Common myeloid progenitor, CD34-positive (primary cell): ENCODE results near the gene LARP1.
"Not testable (repeated sequence)": the region's sequence is repeated elsewhere in the genome, so short reads cannot be mapped to it uniquely, and the experiment has no call there.

Experiments used
- CTCF ChIA-PET: fragments of 350-600 bp; sonication (Branson Sonifier 250); formaldehyde crosslinking; loops from one replicate; lab custom pipeline; 2021; ENCODE audit warnings: antibody characterized with exemption; lab: Charles Lee
- POLR2A ChIA-PET: fragments of 350-600 bp; sonication (Branson Sonifier 250); formaldehyde crosslinking; loops from one replicate; lab custom pipeline; 2021; ENCODE audit warnings: antibody characterized with exemption; lab: Charles Lee
- DNase-seq, 3 donors: peaks; one replicate each; pipeline versions ENCODE4 v3.0.0 to v3.0.0-alpha.2; 2013
- H3K27ac ChIP-seq, 2 experiments: 1 replicate in 1 of 2; 2 replicates in 1 of 2; pipeline ENCODE4 v1.7.0; 2013; ENCODE audit warnings: inconsistent platforms in 2 of 2, low read length in 2 of 2, mild to moderate bottlenecking in 2 of 2, low read depth in 1 of 2, moderate library complexity in 1 of 2; ENCODE audit not compliant: severe bottlenecking in 2 of 2, insufficient read depth in 1 of 2, poor library complexity in 1 of 2
- H3K27me3 ChIP-seq, 5 experiments: replicated peaks in 2 of 5; 1 replicate in 3 of 5; 2 replicates in 2 of 5; pipeline versions ENCODE4 v1.6.1 to v1.7.0; 2013; ENCODE audit warnings: low read length in 4 of 5, mild to moderate bottlenecking in 2 of 5, moderate library complexity in 2 of 5, inconsistent platforms in 1 of 5; ENCODE audit not compliant: insufficient read depth in 5 of 5, control insufficient read depth in 4 of 5
- H3K36me3 ChIP-seq, 4 experiments: 1 replicate in 2 of 4; 2 replicates in 2 of 4; pipeline versions ENCODE4 v1.6.1 to v1.7.0; 2013; ENCODE audit warnings: low read length in 3 of 4, control low read depth in 1 of 4, mild to moderate bottlenecking in 1 of 4; ENCODE audit not compliant: control insufficient read depth in 4 of 4, insufficient read depth in 4 of 4
- H3K4me1 ChIP-seq, 4 experiments: 1 replicate in 3 of 4; 2 replicates in 1 of 4; pipeline versions ENCODE4 v1.6.1 to v1.7.1; 2013; ENCODE audit warnings: low read length in 3 of 4, mild to moderate bottlenecking in 3 of 4, control low read depth in 1 of 4, inconsistent platforms in 1 of 4, moderate library complexity in 1 of 4; ENCODE audit not compliant: control insufficient read depth in 4 of 4, insufficient read depth in 4 of 4; ENCODE audit errors: control extremely low read depth in 1 of 4
- H3K4me3 ChIP-seq, 7 experiments: 1 replicate in 4 of 7; 2 replicates in 3 of 7; pipeline versions ENCODE4 v1.5.1 to v1.7.0; 2013; ENCODE audit warnings: mild to moderate bottlenecking in 7 of 7, low read length in 6 of 7, moderate library complexity in 6 of 7, inconsistent platforms in 2 of 7, low read depth in 2 of 7, control low read depth in 1 of 7; ENCODE audit not compliant: insufficient read depth in 4 of 7, control insufficient read depth in 1 of 7; ENCODE audit errors: extremely low read depth in 1 of 7
- H3K9me3 ChIP-seq, 5 experiments: 1 replicate in 4 of 5; 2 replicates in 1 of 5; pipeline versions ENCODE4 v1.6.1 to v1.7.1; 2013; ENCODE audit warnings: low read length in 4 of 5, mild to moderate bottlenecking in 2 of 5, inconsistent platforms in 1 of 5, low read depth in 1 of 5, moderate library complexity in 1 of 5; ENCODE audit not compliant: control insufficient read depth in 4 of 5, insufficient read depth in 2 of 5; ENCODE audit errors: control extremely low read depth in 1 of 5
- WGBS: methylation state at CpG from one replicate; pipeline ENCODE4 v1.1.5; 2013; ENCODE audit not compliant: insufficient coverage; 5-methylcytosine and 5-hydroxymethylcytosine counted together

The LARP1 gene

DNA sequence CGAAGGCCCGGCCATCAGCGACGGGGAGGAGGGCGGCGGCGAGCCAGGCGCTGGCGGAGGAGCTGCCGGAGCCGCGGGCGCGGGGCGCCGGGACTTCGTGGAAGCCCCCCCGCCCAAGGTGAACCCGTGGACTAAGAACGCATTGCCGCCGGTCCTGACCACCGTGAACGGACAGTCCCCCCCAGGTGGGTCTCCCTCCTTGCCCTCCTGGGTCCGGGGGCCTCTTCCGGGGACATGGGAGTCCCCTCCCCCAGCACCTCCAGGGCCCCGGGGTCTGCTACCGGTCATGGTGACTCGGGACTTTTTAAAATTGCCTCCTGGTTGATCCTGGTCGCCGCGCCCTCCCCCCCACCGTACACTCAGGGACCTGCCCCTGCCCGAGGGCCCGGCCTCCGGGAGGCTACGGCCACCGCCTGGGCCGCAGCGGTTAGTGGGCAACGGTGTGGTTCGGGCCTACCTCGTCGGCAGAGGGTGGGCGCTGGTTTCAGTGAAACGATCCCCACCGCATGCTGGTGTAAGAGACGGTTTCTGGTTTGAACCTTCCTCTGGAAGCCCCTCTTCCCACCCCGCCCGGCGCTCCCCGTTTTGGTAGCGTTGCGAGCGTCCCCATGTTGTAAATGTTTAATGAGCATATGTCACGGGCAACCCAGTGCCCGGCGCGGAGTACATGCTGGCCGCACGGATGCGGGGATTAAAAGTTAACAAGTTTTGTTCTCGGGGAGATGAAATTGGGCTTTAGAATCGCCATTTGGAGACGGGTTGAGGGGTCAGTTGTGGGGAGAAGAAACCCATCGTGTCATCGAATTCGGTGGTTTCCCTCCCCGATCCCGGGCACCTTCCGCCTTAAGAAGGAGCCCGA lies 1.1 kb downstream of the LARP1 start:
- ChIA-PET POLR2A (interaction anchor here (0.6 kb wide), 1 partner anchor 27 kb away, joined by 3 read pairs; no protein-coding TSS in a partner anchor), CTCF (no interaction called here)
- peak overlapping the region; percentile 84 to 94 for H3K27ac ChIP-seq
- peak; percentile 30 to 63 (median 54) for DNase-seq
- H3K4me3 ChIP-seq, result peak overlapping the region; percentile 67 to 98 (median 91)
- H3K36me3 ChIP-seq, result peaks cover 0 to under 1% (median 0%) of the 10 kb centered on the region in 4 experiments
- no peaks in the 10 kb centered on the region for H3K27me3 ChIP-seq
- WGBS, result 0% methylated on average over 61 of the region's 72 CpGs
- H3K4me1 ChIP-seq, result peaks cover 12 to 51% (median 44%) of the 10 kb centered on the region in 4 experiments
- H3K9me3 ChIP-seq, result no peaks in the 10 kb centered on the region

DNA sequence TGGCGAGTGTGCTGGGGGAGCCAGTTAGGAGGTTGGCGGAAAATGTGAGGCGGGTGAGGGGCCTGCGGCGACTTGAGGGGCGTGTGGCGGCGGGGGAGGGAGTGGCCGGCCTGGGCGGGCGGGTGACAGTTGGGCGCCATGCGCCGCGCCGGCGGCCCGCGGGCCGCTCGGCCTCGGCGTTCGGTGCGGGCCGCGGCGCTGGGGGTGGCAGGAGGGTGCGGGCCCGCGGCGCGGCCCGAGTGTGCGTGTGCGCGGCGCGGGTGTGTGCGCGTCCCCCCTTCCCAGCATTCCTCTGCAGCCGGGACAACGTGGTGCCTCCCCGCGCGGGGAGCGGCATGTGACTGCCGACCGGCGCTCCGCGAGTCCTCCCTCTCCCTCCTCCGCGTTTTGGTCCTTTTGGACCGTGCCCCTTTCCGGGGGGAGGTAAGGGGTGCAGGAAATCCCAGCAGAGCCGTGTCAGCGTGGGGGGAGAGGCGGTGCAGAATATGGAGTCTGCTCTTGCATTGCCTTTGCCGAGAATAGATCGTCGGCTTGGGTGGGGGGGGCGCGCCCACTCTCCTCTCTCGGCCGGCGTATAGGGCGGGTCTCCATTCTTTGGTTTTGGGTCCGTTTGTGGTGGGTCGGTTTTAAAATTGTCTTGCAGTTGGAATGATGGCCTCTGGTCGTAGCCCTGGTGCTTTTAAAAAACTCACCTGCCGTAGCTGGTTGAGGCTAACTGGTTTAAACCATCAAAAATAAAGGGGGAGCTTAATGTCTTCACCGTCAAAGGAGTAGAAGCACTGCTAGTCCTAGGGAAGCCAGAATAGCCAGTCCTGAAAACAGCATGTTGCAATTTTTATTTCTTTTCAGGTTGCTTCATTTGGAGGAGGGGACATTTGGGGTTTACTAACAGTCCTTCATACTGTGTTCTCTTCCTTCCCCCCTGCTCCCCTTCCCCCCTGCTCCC lies 2.0 kb downstream of the LARP1 start:
- no peaks in the 10 kb centered on the region for H3K9me3 ChIP-seq
- DNase-seq, result peak; percentile 31 to 69 (median 68)
- H3K36me3 ChIP-seq, result peaks cover 0 to 7% (median 0%) of the 10 kb centered on the region in 4 experiments
- 0% methylated on average over 47 of the region's 73 CpGs for whole genome bisulfite sequencing
- ChIA-PET CTCF (interaction anchor here (0.5 to 2.5 kb wide), 6 partner anchors 10 to 110 kb away, joined by 3 to 8 read pairs (median 3); no protein-coding TSS in a partner anchor), POLR2A (interaction anchor here (1.0 kb wide), 1 partner anchor 103 kb away, joined by 3 read pairs; no protein-coding TSS in a partner anchor)
- peak overlapping the region; percentile 67 to 98 (median 91) for H3K4me3 ChIP-seq
- peak overlapping the region; percentile 84 to 94 for H3K27ac ChIP-seq
- no peaks in the 10 kb centered on the region for H3K27me3 ChIP-seq
- peaks cover 12 to 55% (median 47%) of the 10 kb centered on the region in 4 experiments for H3K4me1 ChIP-seq

DNA sequence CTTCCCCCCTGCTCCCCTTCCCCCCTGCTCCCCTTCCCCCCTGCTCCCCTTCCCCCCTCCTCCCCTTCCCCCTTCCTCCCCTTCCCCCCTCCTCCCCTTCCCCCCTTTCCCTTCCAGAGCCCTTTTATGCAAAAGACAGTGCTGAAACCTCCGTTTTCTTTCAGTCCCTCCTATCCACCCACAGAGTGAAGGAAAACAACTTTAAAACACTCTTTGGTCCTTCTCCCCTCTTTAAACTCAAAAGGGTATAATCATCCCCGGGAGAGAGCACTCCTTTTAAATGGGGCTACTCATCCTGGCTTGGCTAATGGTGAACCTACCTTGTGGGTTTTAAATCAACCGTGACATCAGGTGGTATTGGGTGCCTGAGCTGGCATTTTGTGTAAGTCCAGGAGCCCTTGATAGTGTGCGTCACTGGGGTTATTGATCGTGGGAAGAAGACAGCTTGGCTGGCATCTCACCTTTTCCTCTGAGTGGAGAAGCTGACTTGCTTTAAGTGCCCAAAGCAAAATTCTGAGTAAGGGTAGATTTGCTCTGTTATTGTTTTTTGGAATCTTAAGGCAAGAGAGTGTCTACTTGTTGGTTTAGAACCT lies 2.7 kb downstream of the LARP1 start:
- Histone ChIP-seq H3K36me3 (peaks cover 0 to 11% (median 0%) of the 10 kb centered on the region in 4 experiments), H3K4me1 (peaks cover 12 to 58% (median 47%) of the 10 kb centered on the region in 4 experiments), H3K27me3 (no peaks in the 10 kb centered on the region), H3K9me3 (no peaks in the 10 kb centered on the region), H3K4me3 (peak overlapping the region in 6 of 7 experiments; percentile 30 to 97 (median 52)), H3K27ac (peak overlapping the region; percentile 7 to 67)
- ChIA-PET CTCF (interaction anchor here (0.5 to 2.5 kb wide), 7 partner anchors 10 to 111 kb away, joined by 3 to 8 read pairs (median 3); no protein-coding TSS in a partner anchor), POLR2A (interaction anchor here (1.0 kb wide), 1 partner anchor 104 kb away, joined by 3 read pairs; no protein-coding TSS in a partner anchor)
- 16% methylated on average over 5 of the region's 5 CpGs for WGBS
- DNase-seq, result peak in 1 of 3 donors; percentile 32

DNA sequence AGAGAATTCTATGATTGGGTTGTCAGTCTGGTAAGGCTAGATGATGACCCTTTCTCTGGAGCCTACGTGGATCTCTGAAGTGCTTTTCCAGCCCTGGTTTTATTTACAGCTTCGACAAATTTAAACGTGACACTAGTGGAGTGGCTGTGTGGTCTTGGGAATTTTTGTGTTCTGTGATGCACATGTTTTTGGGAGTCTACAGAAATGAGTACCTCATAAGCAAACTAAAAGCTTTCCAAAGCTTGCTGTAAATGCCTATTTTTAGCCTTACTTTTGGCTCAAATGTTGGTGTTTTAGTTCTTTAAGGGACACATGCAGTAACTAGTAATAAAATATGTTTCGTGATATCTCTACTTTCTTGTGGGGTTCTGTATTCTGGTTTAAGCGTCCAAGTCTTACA lies 3.3 kb downstream of the LARP1 start:
- ChIA-PET POLR2A (no interaction called here), CTCF (interaction anchor here (0.7 to 2.5 kb wide), 4 partner anchors 9 to 111 kb away, joined by 3 to 8 read pairs (median 6); no protein-coding TSS in a partner anchor)
- WGBS, result 50% methylated on average over 1 of the region's 5 CpGs
- peaks cover 12 to 58% (median 46%) of the 10 kb centered on the region in 4 experiments for H3K4me1 ChIP-seq
- DNase-seq, result no peak
- no peaks in the 10 kb centered on the region for H3K9me3 ChIP-seq
- peak overlapping the region in 1 of 2 experiments; percentile 67 for H3K27ac ChIP-seq
- H3K36me3 ChIP-seq, result peaks cover 0 to 11% (median 0%) of the 10 kb centered on the region in 4 experiments
- H3K4me3 ChIP-seq, result peak overlapping the region in 5 of 7 experiments; percentile 30 to 69 (median 45)
- H3K27me3 ChIP-seq, result no peaks in the 10 kb centered on the region

DNA sequence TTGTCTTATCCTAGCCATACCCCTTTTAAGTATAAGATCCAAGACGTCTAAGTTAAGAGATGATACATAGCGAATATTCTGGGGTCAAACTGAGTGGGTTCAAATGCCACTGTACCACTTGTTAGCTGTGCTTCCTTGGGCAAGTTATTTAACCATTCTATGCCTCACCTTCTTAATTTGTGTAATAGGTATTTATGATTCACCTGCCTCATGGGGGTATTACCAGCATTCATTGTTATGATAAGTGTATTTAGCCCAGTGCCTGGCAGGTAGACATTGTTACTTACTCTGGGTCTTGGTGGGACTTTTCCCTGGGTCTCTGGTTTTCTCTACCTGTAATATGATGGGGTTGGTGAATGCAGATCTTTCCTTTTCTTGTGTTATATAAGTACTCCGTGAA lies 3.8 kb downstream of the LARP1 start:
- WGBS, result 80% methylated on average over 1 of the region's 3 CpGs
- ChIA-PET POLR2A (no interaction called here), CTCF (interaction anchor here (1.8 to 2.5 kb wide), 2 partner anchors 8 to 10 kb away, joined by 8 read pairs; no protein-coding TSS in a partner anchor)
- DNase-seq, result no peak
- peaks cover 0 to 11% (median 0%) of the 10 kb centered on the region in 4 experiments for H3K36me3 ChIP-seq
- no peaks in the 10 kb centered on the region for H3K9me3 ChIP-seq
- peak overlapping the region in 2 of 7 experiments; percentile 60 to 69 for H3K4me3 ChIP-seq
- peaks cover 8 to 53% (median 41%) of the 10 kb centered on the region in 4 experiments for H3K4me1 ChIP-seq
- no peaks in the 10 kb centered on the region for H3K27me3 ChIP-seq
- peak overlapping the region in 1 of 2 experiments; percentile 67 for H3K27ac ChIP-seq

DNA sequence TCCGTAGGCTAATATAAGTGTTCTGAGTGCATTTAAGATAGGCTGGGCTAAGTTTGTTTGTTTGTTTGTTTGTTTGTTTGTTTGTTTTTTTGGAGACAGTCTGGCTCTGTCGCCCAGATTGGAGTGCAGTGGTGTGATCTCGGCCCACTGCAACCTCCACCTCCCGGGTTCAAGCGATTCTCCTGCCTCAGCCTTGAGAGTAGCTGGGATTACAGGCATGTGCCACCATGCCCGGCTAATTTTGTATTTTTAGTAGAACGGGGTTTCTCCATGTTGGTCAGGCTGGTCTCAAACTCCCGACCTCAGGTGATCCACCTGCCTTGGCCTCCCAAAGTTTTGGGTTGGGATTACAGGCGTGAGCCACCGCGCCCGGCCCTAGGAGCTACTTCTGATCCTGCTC lies 4.7 kb downstream of the LARP1 start:
- DNase-seq, H3K4me3 ChIP-seq, H3K9me3 ChIP-seq, H3K27me3 ChIP-seq, H3K27ac ChIP-seq, POLR2A ChIA-PET: not testable (repeated sequence)
- peaks cover 8 to 45% (median 33%) of the 10 kb centered on the region in 4 experiments for H3K4me1 ChIP-seq
- H3K36me3 ChIP-seq, result peaks cover 0 to 11% (median 0%) of the 10 kb centered on the region in 4 experiments
- 95% methylated on average over 8 of the region's 12 CpGs for WGBS
- CTCF ChIA-PET, result interaction anchor here (1.7 kb wide), 1 partner anchor 33 kb away, joined by 4 read pairs; no protein-coding TSS in a partner anchor
